Left lobe of liver (tissue), 2 donors: ENCODE results near the gene KATNAL1. TPM values are rescaled to one million over a fixed set of nuclear protein-coding genes. Genes with fewer than 3 reads are reported as not detected.
A peak's percentile ranks its signal among the peaks of the same experiment; 100 is the strongest.

Source experiments
- ATAC-seq: fragments of 200-7000 bp; cut with Tn5 transposase; one replicate; pipeline ENCODE4 v1.9.1; 2020; ENCODE audit warnings: mild to moderate bottlenecking, moderate library complexity
- DNase-seq: peaks from one replicate; pipeline ENCODE4 v3.0.0-alpha.2; 2020; ENCODE audit warnings: low spot score
- total RNA-seq: library from RNA; stranded (reverse); gene quantifications from one replicate; pipeline ENCODE4 v1.2.1, GENCODE V29; 2021
- donor health status: DM: no; HTN: no; CAD: no; lungs with moderate emphysema.
- donor health status: DM: no; HTN: yes; CAD: no.

Gene KATNAL1
- total RNA-seq, 1 donor from 2014 or later: 7.7 TPM

- ATAC-seq: no peak
- no peak for DNase-seq
Measured at GRCh38 chr13:30333616-30334015, 26.3 kb upstream of the KATNAL1 start.

GRCh38 chr13:30332456-30333143 lies 25.2 kb upstream of the KATNAL1 start:
- no peak for ATAC-seq
- DNase-seq: no peak

- DNase-seq (no peak), ATAC-seq (no peak)
Measured at GRCh38 chr13:30331331-30331771, 24.0 kb upstream of the KATNAL1 start.

- DNase-seq (no peak), ATAC-seq (no peak)
Measured at GRCh38 chr13:30329009-30329585, 21.7 kb upstream of the KATNAL1 start.

- ATAC-seq (no peak), DNase-seq (no peak)
Measured at GRCh38 chr13:30325668-30326067, 18.3 kb upstream of the KATNAL1 start.

GRCh38 chr13:30323524-30323923 lies 16.2 kb upstream of the KATNAL1 start:
- ATAC-seq: no peak
- DNase-seq: no peak

GRCh38 chr13:30322428-30322827 lies 15.1 kb upstream of the KATNAL1 start:
- DNase-seq (no peak), ATAC-seq (no peak)

GRCh38 chr13:30321256-30321655 lies 13.9 kb upstream of the KATNAL1 start:
- DNase-seq (no peak), ATAC-seq (no peak)

- ATAC-seq (no peak), DNase-seq (no peak)
Measured at GRCh38 chr13:30319655-30320054, 12.3 kb upstream of the KATNAL1 start.

GRCh38 chr13:30319130-30319529 lies 11.8 kb upstream of the KATNAL1 start:
- DNase-seq: no peak
- ATAC-seq: no peak

GRCh38 chr13:30318026-30318425 lies 10.7 kb upstream of the KATNAL1 start:
- peak; percentile 88 for ATAC-seq

GRCh38 chr13:30314562-30314961 lies 7.2 kb upstream of the KATNAL1 start:
- DNase-seq (no peak), ATAC-seq (no peak)

More at GRCh38 chr13:30318026-30318425, 10.7 kb upstream of the KATNAL1 start:
- DNase-seq: peak; percentile 66

- DNase-seq: no peak
- no peak for ATAC-seq
Measured at GRCh38 chr13:30314069-30314468, 6.7 kb upstream of the KATNAL1 start.

GRCh38 chr13:30313311-30313710 lies 6.0 kb upstream of the KATNAL1 start:
- ATAC-seq (no peak), DNase-seq (no peak)

GRCh38 chr13:30312904-30313303 lies 5.6 kb upstream of the KATNAL1 start:
- ATAC-seq: no peak
- no peak for DNase-seq

- no peak for ATAC-seq
- DNase-seq: no peak
Measured at GRCh38 chr13:30308548-30308947, 1.2 kb upstream of the KATNAL1 start.

- DNase-seq (no peak), ATAC-seq (no peak)
Measured at GRCh38 chr13:30307971-30308290, 580 bp upstream of the KATNAL1 start.

GRCh38 chr13:30306762-30307193 lies 573 bp downstream of the KATNAL1 start:
- DNase-seq: peak; percentile 93
- ATAC-seq: peak; percentile 97

GRCh38 chr13:30305456-30305970 lies 1.8 kb downstream of the KATNAL1 start:
- DNase-seq (no peak), ATAC-seq (no peak)

GRCh38 chr13:30303269-30303668 lies 4.1 kb downstream of the KATNAL1 start:
- no peak for DNase-seq
- ATAC-seq: no peak

GRCh38 chr13:30301827-30302226 lies 5.5 kb downstream of the KATNAL1 start:
- no peak for DNase-seq
- ATAC-seq: no peak

- no peak for ATAC-seq
- DNase-seq: no peak
Measured at GRCh38 chr13:30300596-30300995, 6.8 kb downstream of the KATNAL1 start.

GRCh38 chr13:30299786-30300185 lies 7.6 kb downstream of the KATNAL1 start:
- ATAC-seq: no peak

More at GRCh38 chr13:30299786-30300185, 7.6 kb downstream of the KATNAL1 start:
- no peak for DNase-seq
